ENCODE data around the gene LARP7. TPM values are rescaled to one million over a fixed set of nuclear protein-coding genes. Genes with fewer than 3 reads are reported as not detected.

LARP7 gene
- 60.7 TPM for polyA plus RNA-seq (2013, experiment 1 of 2)
- 74.8 TPM for polyA plus RNA-seq (2013, experiment 2 of 2)

DNA sequence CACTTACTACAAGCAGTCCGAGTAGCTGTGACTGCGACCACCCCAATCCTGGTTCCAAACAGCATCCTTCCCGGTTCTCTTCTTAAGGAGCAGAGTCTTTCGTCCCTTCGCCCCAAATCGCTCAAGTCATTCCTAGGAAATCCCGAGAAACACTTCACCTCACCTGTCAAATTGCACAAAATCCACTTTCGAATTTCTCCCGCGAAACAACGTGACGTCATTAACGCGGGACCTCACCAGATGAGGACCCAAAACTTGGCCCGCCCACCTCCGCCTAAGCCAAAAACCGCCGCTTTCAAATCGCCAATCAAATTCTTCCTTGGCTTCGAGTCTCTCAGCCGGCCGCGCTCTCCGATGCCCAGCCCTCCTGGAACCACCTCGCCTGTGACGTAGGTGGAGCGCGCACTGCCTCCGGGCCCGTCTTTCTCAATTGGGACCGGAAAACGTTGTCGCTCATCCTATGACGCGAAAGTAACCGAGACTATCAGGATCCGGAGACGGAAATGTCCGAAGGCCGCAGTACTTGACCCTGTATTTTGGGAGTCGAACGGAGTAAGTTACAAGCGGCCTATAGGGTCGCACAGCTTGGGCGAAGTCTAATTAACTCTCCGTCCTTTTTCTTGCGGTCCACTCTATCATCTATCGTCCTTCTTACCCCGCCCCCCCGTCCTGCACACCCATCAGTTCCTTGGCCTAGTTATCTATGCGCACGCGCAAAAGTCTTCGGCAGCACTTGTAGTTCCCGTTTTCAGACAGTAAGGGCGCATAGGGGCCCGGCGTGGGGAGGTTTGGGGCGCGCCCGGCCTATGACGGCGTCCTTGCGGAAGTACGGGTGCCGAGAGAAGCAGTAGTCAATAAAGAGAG, at the start of gene LARP7, which contains the start of gene ZGRF1:
Gene LARP7 (plus strand): TSS at position 456 of the 864 bp plus-strand sequence. CDS start 7,527 bp downstream, outside the sequence.
Gene ZGRF1 (minus strand): TSS at position 222 of the 864 bp plus-strand sequence. CDS start 3,733 bp downstream, outside the sequence.
- no peaks in the 10 kb centered on the region for H3K27me3 ChIP-seq (ENCODE audit: control insufficient read depth in 1 of 2, insufficient read depth in 1 of 2, low read length in 2 of 2)
- peak within 1 kb of the TSS; percentile 41 to 58 for H3K4ac ChIP-seq (ENCODE audit: low read depth in 1 of 2, low read length in 2 of 2)
- no peak within 1 kb of the TSS for H3K14ac ChIP-seq (ENCODE audit: low read length in 2 of 2)
- H3K4me2 ChIP-seq (ENCODE audit: low read length, poor library complexity, severe bottlenecking), result peak within 1 kb of the TSS; percentile 86
- H2BK5ac ChIP-seq (ENCODE audit: low read depth, low read length, poor library complexity, severe bottlenecking), result peak within 1 kb of the TSS; percentile 81
- peak within 1 kb of the TSS; percentile 90 for H3K27ac ChIP-seq (ENCODE audit: low read length, poor library complexity, severe bottlenecking)
- H3K23ac ChIP-seq (ENCODE audit: low read length in 2 of 2), result no peak within 1 kb of the TSS
- H2BK120ac ChIP-seq (ENCODE audit: low read depth, low read length), result peak within 1 kb of the TSS; percentile 39
- DNase-seq, result peak; percentile 99
- H2BK15ac ChIP-seq (ENCODE audit: low read depth, poor library complexity, severe bottlenecking), result no peak within 1 kb of the TSS
- no peak within 1 kb of the TSS for H2BK12ac ChIP-seq (ENCODE audit: low read length in 2 of 2)
- H3K36me3 ChIP-seq (ENCODE audit: control insufficient read depth in 1 of 2, insufficient read depth in 2 of 2, low read depth in 1 of 2, low read length in 2 of 2), result peaks cover 0 to 7% of the 10 kb centered on the region in 2 experiments
- WGBS, result under 1% methylated on average over 64 of the region's 66 CpGs
- peak within 1 kb of the TSS in 1 of 2 experiments; percentile 64 for H3K18ac ChIP-seq (ENCODE audit: low read depth in 1 of 2, low read length in 2 of 2)
- peaks cover 25% of the 10 kb centered on the region for H3K79me1 ChIP-seq (replicated peaks; ENCODE audit: low read length, poor library complexity, severe bottlenecking)
- H4K91ac ChIP-seq (ENCODE audit: low read length), result no peak within 1 kb of the TSS
- peak within 1 kb of the TSS; percentile 69 to 95 for H3K4me3 ChIP-seq (ENCODE audit: insufficient read depth in 1 of 2, low read depth in 1 of 2, low read length in 2 of 2)
- peak within 1 kb of the TSS; percentile 95 for H3K9ac ChIP-seq (ENCODE audit: low read length)
- peak within 1 kb of the TSS; percentile 87 for H4K8ac ChIP-seq (ENCODE audit: low read length)
- no peak within 1 kb of the TSS for H2AK5ac ChIP-seq (ENCODE audit: low read length, severe bottlenecking)
- H3K4me1 ChIP-seq (ENCODE audit: control insufficient read depth, insufficient read depth, low read depth, low read length), result peaks cover 5% of the 10 kb centered on the region
- no peaks in the 10 kb centered on the region for H3K9me3 ChIP-seq (ENCODE audit: control insufficient read depth, low read length)
- H2AFZ ChIP-seq (ENCODE audit: low read depth, low read length), result peak within 1 kb of the TSS; percentile 84

DNA sequence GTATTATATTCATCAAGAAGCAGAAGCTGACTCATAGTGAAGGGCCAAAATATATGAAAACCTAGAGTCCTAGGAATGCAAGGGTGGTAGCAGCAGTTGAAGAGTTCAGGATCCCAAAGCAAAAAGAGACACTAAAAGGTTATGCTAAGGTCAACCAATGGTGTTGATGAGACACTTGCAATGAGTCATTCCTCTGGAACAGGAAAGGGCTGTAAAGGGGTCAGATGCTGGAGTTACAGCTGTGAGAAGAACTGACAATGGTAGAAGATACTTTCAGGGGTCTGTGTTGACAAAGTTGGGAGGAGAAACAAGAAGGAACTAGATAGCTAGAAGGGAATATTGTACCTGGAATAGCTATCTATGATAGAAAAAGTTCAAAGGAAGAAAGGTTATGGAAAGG, 47.7 kb upstream of the LARP7 start:
- Histone ChIP-seq H3K27ac (ENCODE audit: low read length, poor library complexity, severe bottlenecking) (no peak overlapping the region), H2BK5ac (ENCODE audit: low read depth, low read length, poor library complexity, severe bottlenecking) (no peak overlapping the region), H3K36me3 (ENCODE audit: control insufficient read depth in 1 of 2, insufficient read depth in 2 of 2, low read depth in 1 of 2, low read length in 2 of 2) (no peaks in the 10 kb centered on the region), H3K23ac (ENCODE audit: low read length in 2 of 2) (no peak overlapping the region), H4K91ac (ENCODE audit: low read length) (no peak overlapping the region), H3K4me1 (ENCODE audit: control insufficient read depth, insufficient read depth, low read depth, low read length) (no peaks in the 10 kb centered on the region), H3K18ac (ENCODE audit: low read depth in 1 of 2, low read length in 2 of 2) (no peak overlapping the region), H2BK120ac (ENCODE audit: low read depth, low read length) (no peak overlapping the region), H3K14ac (ENCODE audit: low read length in 2 of 2) (no peak overlapping the region), H3K4me3 (ENCODE audit: insufficient read depth in 1 of 2, low read depth in 1 of 2, low read length in 2 of 2) (no peak overlapping the region), H3K27me3 (ENCODE audit: control insufficient read depth in 1 of 2, insufficient read depth in 1 of 2, low read length in 2 of 2) (no peaks in the 10 kb centered on the region), H2BK15ac (ENCODE audit: low read depth, poor library complexity, severe bottlenecking) (no peak overlapping the region), H3K4me2 (ENCODE audit: low read length, poor library complexity, severe bottlenecking) (no peak overlapping the region), H3K4ac (ENCODE audit: low read depth in 1 of 2, low read length in 2 of 2) (no peak overlapping the region), H2AK5ac (ENCODE audit: low read length, severe bottlenecking) (no peak overlapping the region), H2AFZ (ENCODE audit: low read depth, low read length) (no peak overlapping the region), H2BK12ac (ENCODE audit: low read length in 2 of 2) (no peak overlapping the region), H3K79me1 (replicated peaks; ENCODE audit: low read length, poor library complexity, severe bottlenecking) (no peaks in the 10 kb centered on the region), H3K9ac (ENCODE audit: low read length) (no peak overlapping the region), H4K8ac (ENCODE audit: low read length) (no peak overlapping the region), H3K9me3 (ENCODE audit: control insufficient read depth, low read length) (peaks cover 3% of the 10 kb centered on the region)
- peak; percentile 43 for DNase-seq

DNA sequence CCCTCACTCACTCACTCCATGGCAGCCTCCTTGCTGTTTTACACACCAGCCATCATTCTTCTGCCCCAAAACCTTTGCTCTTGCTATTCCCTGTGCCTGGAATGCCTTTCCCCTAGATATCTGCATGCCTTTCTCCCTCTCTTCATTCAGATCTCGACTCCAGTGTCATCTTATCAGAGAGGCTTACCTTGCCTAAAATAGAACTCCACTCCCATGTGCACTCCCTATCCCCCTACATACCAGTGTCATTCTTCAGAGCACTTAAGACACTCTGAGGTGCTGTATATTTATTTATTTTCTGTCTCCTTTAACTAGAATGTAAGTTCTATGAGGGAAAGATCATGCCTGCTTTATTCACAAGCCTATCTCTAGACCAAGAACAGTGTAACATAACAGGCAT, 45.4 kb upstream of the LARP7 start:
- H3K14ac ChIP-seq (ENCODE audit: low read length in 2 of 2), result peak overlapping the region in 1 of 2 experiments; percentile 55
- H3K36me3 ChIP-seq (ENCODE audit: control insufficient read depth in 1 of 2, insufficient read depth in 2 of 2, low read depth in 1 of 2, low read length in 2 of 2), result no peaks in the 10 kb centered on the region
- no peak overlapping the region for H3K23ac ChIP-seq (ENCODE audit: low read length in 2 of 2)
- H4K91ac ChIP-seq (ENCODE audit: low read length), result no peak overlapping the region
- no peaks in the 10 kb centered on the region for H3K4me1 ChIP-seq (ENCODE audit: control insufficient read depth, insufficient read depth, low read depth, low read length)
- no peak overlapping the region for H3K4me2 ChIP-seq (ENCODE audit: low read length, poor library complexity, severe bottlenecking)
- WGBS, result 85% methylated on average over 1 of the region's 1 CpG
- no peak overlapping the region for H3K18ac ChIP-seq (ENCODE audit: low read depth in 1 of 2, low read length in 2 of 2)
- H3K27ac ChIP-seq (ENCODE audit: low read length, poor library complexity, severe bottlenecking), result no peak overlapping the region
- no peak overlapping the region for H2AK5ac ChIP-seq (ENCODE audit: low read length, severe bottlenecking)
- H3K9me3 ChIP-seq (ENCODE audit: control insufficient read depth, low read length), result peaks cover 3% of the 10 kb centered on the region
- H2BK5ac ChIP-seq (ENCODE audit: low read depth, low read length, poor library complexity, severe bottlenecking), result no peak overlapping the region
- H2AFZ ChIP-seq (ENCODE audit: low read depth, low read length), result no peak overlapping the region
- no peak for DNase-seq
- H3K79me1 ChIP-seq (replicated peaks; ENCODE audit: low read length, poor library complexity, severe bottlenecking), result no peaks in the 10 kb centered on the region
- no peak overlapping the region for H4K8ac ChIP-seq (ENCODE audit: low read length)
- no peak overlapping the region for H2BK12ac ChIP-seq (ENCODE audit: low read length in 2 of 2)
- H2BK15ac ChIP-seq (ENCODE audit: low read depth, poor library complexity, severe bottlenecking), result no peak overlapping the region
- H3K9ac ChIP-seq (ENCODE audit: low read length), result no peak overlapping the region
- H2BK120ac ChIP-seq (ENCODE audit: low read depth, low read length), result no peak overlapping the region
- H3K4me3 ChIP-seq (ENCODE audit: insufficient read depth in 1 of 2, low read depth in 1 of 2, low read length in 2 of 2), result no peak overlapping the region
- no peak overlapping the region for H3K4ac ChIP-seq (ENCODE audit: low read depth in 1 of 2, low read length in 2 of 2)
- H3K27me3 ChIP-seq (ENCODE audit: control insufficient read depth in 1 of 2, insufficient read depth in 1 of 2, low read length in 2 of 2), result no peaks in the 10 kb centered on the region

DNA sequence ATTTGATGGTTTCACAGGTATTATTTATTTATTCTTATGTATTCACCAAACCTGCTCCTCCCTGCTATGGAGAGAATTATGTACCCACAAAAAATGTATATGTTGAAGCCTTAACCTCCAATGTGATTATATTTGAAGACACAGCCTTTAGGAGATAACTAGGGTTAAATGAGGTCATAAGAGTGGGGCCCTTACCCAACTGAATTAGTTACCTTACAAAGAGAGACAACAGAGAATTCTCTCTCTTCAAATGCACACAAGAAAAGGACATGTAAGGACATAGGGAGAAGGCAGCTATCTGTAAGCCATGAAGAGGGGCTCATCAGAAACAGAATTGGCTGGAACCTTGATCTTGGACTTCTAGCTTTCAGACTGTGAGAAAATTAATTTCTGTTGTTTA, 44.2 kb upstream of the LARP7 start:
- Histone ChIP-seq H3K9ac (ENCODE audit: low read length) (no peak overlapping the region), H2BK15ac (ENCODE audit: low read depth, poor library complexity, severe bottlenecking) (no peak overlapping the region), H3K9me3 (ENCODE audit: control insufficient read depth, low read length) (peaks cover 3% of the 10 kb centered on the region), H3K14ac (ENCODE audit: low read length in 2 of 2) (no peak overlapping the region), H3K4me2 (ENCODE audit: low read length, poor library complexity, severe bottlenecking) (no peak overlapping the region), H3K18ac (ENCODE audit: low read depth in 1 of 2, low read length in 2 of 2) (no peak overlapping the region), H2BK12ac (ENCODE audit: low read length in 2 of 2) (no peak overlapping the region), H3K23ac (ENCODE audit: low read length in 2 of 2) (no peak overlapping the region), H3K4me3 (ENCODE audit: insufficient read depth in 1 of 2, low read depth in 1 of 2, low read length in 2 of 2) (no peak overlapping the region), H2AK5ac (ENCODE audit: low read length, severe bottlenecking) (no peak overlapping the region), H4K91ac (ENCODE audit: low read length) (no peak overlapping the region), H3K27me3 (ENCODE audit: control insufficient read depth in 1 of 2, insufficient read depth in 1 of 2, low read length in 2 of 2) (no peaks in the 10 kb centered on the region), H3K4ac (ENCODE audit: low read depth in 1 of 2, low read length in 2 of 2) (no peak overlapping the region), H3K36me3 (ENCODE audit: control insufficient read depth in 1 of 2, insufficient read depth in 2 of 2, low read depth in 1 of 2, low read length in 2 of 2) (no peaks in the 10 kb centered on the region), H2BK120ac (ENCODE audit: low read depth, low read length) (no peak overlapping the region), H2AFZ (ENCODE audit: low read depth, low read length) (no peak overlapping the region), H3K79me1 (replicated peaks; ENCODE audit: low read length, poor library complexity, severe bottlenecking) (no peaks in the 10 kb centered on the region), H3K4me1 (ENCODE audit: control insufficient read depth, insufficient read depth, low read depth, low read length) (no peaks in the 10 kb centered on the region), H3K27ac (ENCODE audit: low read length, poor library complexity, severe bottlenecking) (no peak overlapping the region), H2BK5ac (ENCODE audit: low read depth, low read length, poor library complexity, severe bottlenecking) (no peak overlapping the region), H4K8ac (ENCODE audit: low read length) (no peak overlapping the region)
- no peak for DNase-seq
